Stimulated activated CD8-positive, alpha-beta memory T cell treated with anti-CD3 and anti-CD28 coated beads, Interleukin-15, amount 100 ng/mL, for 1 hour (primary cell): Measurements from ENCODE around the gene IL18BP.

ENCODE experiments used
- DNase-seq: peaks from one replicate; pipeline ENCODE4 v3.0.0-alpha.2; 2020; ENCODE audit warnings: low read depth

The IL18BP gene

GRCh38 chr11:71998649-71999310 lies at the start of gene IL18BP:
Gene IL18BP (plus strand): TSS chr11:71998909. CDS start chr11:71999985, 1,076 bp downstream.
- no peak for DNase-seq

DNA sequence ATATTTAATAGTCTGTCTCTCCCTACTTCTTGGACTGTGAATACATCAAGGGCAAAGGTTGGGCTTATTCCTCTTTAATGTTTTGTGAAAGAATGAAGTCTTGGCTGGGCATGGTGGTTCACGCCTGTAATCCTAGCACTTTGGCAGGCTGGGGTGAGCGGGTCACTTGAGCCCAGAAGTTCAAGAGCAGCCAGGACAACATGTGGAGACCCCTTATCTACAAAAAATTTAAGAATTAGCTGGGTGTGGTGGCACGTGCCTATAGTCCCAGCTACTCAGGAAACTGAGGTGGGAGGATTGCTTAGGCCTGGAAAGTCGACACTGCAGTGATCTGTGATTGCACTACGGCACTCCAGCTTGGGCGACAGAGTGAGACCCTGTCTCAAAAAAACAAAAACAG lies 49.7 kb upstream of the IL18BP start:
- no peak for DNase-seq

DNA sequence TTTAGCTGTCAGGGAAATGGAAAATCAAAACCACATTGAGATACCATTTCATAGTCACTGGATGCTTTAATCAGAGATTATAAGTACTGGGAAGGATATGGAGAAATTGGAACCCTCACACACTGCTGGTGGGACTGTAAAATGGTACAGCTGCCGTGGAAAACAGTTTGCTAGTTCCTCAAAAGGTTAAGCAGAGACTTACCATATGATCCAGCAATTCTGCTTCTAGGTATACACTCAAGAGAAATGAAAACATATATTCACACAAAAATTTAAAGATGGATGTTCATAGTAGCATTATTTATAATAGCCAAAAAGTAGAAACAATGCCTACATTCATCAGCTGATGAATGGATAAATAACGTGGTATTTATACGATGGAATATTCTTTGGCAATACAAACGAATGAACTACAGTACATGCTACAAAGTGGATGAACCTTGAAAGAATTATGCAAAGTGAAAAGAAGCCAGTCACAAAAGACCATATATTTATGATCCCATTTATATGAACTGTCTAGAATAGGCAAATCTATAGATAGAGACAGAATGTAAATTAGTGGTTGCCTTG lies 46.9 kb upstream of the IL18BP start:
- DNase-seq, result no peak

DNA sequence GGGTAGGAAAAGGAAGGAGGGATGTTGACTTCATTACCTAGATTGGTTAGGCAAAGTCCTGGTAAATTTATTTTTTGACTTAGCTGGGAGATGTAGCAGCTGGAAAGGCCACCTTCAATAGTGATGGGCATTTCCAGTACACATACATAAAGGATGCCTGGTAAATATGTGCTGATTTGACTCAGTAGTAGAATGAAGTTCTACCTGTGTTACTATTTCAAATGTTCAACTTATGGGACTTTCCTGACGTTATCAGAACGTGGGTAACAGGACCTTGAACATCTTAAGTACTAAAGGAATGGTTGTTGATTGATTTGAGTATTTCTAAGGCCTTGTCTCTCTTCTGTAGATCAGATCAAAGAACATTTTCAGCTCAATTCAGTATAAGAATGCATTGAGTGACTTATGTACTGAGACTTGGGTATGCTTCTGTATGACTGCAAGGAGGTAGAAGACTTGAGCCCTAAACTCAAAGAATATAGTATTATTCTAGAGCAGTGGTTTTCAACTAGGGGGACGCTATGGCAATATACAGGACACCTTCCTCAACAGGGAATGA lies 42.7 kb upstream of the IL18BP start:
- DNase-seq, result no peak

GRCh38 chr11:71962428-71963038 lies 36.2 kb upstream of the IL18BP start:
- DNase-seq, result no peak

- no peak for DNase-seq
Observed at GRCh38 chr11:71963468-71963867, 35.2 kb upstream of the IL18BP start.

DNA sequence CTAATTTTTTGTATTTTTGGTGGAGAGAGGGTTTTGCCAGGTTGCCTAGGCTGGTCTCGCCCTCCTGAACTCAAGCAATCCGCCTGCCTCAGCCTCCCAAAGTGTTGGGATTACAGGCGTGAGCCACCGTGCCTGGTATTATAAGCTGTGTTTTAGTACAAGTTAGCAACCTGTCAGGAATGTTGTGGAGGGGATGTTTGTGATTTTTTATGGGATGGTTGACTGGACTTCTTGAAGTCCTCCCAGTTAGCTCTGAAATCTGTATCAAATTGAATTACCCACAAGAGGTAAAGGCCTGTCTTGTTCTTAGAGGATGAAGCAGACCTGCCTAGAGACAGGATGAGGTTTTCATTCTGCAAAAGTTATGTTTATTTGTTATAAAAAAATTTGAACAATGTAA lies 34.1 kb upstream of the IL18BP start:
- no peak for DNase-seq

DNA sequence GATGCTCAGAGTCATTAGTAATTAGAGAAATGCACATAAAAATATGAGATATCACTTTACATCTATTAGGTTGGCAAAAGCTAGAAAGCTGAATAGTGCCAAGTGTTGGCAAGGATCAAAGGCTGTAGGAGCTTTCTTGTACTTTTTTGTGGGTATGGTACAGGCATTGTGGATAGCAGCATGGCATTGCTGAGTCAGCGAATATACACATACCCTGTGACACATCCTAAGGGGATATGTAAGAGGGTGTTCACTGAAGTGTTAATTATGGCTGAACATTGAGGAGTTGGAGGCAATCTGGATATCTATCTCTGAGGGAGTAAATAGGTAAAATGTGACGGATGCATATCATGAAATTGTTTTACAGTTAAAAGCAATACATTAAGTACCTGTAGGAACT lies 27.0 kb upstream of the IL18BP start:
- DNase-seq, result no peak

DNA sequence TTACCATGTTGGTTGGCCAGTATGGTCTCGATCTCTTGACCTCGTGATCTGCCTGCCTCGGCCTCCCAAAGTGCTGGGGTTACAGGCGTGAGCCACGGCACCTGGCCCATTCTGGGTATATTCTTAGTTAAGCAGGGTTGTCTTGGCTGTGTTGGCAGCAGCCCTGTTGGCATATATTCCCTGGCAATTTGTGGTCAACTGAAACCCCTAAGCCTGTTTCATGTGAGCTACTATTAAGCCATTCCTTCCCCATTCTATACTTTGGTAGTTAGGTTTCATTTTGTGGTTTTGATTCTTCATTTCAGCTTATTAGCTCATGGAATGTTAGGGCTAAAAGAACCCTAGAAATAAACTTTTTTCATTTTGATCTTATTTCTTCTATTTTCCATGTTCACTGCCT lies 22.2 kb upstream of the IL18BP start:
- DNase-seq, result no peak

- DNase-seq, result no peak
Observed at GRCh38 chr11:71977090-71977489, 21.6 kb upstream of the IL18BP start.

GRCh38 chr11:71977743-71978418 lies 20.8 kb upstream of the IL18BP start:
- DNase-seq, result peak; percentile 27

GRCh38 chr11:71979094-71979493 lies 19.6 kb upstream of the IL18BP start:
- no peak for DNase-seq

DNA sequence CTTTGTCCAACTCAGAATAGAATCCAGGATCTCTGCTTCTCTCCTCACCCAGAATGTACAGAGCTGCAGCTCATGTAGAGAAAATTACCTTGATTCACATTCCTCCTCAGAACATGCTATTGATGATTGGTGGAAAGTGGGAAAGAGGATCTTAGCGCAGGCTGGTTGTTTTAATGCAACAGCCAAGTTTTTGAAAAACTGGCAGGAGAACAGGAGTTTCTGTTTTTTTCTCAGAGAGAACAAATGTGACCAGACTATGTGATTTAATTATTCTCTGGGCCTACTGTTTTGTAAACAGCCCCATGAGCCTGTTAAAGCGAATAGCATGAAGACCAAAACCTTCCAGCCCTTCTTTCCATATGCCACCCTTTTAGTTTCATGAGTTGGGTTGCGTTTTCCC lies 19.1 kb upstream of the IL18BP start:
- no peak for DNase-seq

DNA sequence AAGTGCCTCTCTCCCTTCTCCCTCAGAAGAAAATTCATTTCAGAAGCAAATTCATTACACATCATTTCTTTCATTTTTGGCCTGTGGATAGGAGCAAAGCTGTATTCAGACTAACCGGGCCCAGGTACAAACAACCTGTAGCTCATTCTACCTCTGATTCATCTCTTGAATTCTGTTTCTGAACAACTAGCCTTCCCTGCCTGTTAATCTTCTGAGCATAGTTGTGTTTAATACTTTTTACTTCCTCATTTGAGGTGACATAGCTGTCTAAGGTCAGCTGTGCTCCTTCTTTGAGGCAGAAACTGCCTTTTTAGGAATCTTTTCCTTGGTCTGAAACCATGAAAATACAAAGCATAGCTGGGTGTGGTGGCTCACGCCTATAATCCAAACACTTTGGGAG lies 12.6 kb upstream of the IL18BP start:
- DNase-seq, result no peak

DNA sequence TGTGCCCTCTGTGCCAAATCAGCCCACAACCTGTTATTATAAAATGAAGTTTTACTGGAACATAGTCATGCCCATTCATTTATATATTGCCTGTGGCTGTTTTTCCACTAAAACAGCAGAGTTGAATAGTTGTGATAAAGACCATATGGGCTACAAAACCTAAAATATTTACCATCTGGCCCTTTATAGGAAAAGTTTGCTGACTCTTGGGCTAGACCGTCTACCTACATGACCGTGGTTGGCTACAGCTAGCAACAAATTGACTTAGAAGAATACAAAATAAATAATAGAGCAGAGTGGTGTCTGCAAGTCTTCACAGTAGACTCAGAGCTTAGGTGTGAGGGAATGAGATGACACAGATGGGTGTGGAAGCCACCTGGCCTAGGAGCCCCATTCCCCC lies 11.2 kb upstream of the IL18BP start:
- DNase-seq, result no peak

- DNase-seq, result no peak
Observed at GRCh38 chr11:71988050-71988449, 10.7 kb upstream of the IL18BP start.

- DNase-seq, result no peak
Observed at GRCh38 chr11:71990701-71991100, 8.0 kb upstream of the IL18BP start.

DNA sequence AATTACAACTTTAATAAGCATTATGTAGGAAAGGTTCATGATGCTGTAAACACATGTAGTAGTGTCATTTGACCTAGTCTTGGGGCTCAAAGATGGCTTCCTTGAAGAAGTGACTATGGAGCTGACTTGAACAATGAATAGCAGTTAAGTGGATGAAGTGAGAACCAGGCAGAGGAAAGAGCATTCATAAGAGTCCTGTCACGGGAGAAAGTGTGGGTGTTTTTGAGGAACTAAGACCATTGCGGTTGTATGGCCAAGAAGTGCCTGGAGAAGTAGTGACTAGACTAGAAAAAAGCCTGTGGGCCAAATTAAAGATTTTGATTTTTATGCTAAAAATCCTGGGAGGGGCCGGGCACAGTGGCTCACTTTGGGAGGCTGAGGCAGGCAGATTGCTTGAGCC lies 7.2 kb upstream of the IL18BP start:
- no peak for DNase-seq

- no peak for DNase-seq
Observed at GRCh38 chr11:71992136-71992730, 6.5 kb upstream of the IL18BP start.

DNA sequence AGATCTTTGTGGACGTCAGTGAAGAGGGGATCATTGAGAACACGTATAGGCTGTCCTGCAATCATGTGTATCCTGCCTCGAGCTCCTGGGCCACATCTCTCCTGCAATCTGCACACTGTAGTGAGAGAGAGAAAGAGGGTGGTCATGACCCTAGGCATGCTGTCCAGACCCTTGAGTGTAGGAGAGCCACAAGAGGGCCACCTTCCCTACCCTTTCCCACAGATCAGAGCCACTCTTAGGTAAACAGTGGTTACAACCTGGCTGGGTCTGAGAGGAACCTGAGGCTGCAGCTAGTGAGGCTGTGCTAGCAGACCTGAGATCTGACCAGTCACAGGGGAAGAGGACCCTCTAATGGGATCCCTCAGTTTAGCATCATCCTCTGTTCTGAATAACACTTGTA lies 3.9 kb upstream of the IL18BP start:
- DNase-seq, result no peak

DNA sequence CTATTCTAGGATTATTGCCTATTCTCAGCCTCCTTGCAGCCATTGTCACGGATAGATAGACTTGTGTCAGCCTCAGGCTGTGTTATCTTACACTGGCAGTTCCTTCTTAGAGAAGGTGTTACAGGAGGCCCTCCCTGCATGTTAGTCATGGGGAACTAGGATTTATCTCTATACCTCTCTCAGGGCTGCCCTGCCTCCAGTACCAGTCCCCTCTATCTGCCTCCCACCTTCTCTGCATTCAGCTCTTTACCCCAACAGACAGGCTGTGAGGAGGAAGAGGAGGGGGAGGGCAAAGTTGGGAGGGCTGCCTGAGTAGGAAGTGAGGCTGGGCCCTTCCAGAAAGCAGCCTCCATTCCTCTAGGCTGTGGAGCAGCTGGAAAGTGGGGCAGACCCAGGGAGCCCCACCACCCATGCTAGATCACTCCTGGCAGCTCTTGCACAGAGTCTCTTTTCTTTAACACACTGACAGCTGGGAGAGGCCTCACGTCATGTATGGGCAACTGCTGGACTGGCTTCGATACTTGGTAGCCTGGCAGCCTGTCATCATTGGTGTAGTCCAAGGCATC lies 2.9 kb upstream of the IL18BP start:
- DNase-seq, result no peak

DNA sequence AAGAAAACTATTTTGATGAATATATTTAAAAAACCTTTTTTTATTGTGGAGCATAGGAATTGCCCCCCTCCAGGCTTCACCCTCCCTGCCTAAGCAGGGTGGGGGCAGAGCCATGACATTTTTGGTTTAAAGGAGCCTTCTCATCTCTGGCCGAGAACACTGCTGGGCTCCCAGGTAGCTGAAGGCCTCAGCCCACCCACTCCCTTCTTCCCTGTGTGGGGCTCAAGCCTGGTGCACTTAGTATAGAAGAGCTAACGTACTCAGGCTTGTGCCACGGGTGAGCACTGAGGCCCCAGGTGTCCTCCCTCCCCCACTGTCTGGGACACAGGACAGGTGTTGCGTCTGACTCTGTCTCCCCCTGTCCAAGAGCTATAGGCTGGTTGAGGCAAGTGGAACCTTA lies 2.2 kb upstream of the IL18BP start:
- no peak for DNase-seq
